ENCODE measurements around the gene EHD2. TPM values are rescaled to one million over a fixed set of nuclear protein-coding genes. Genes with fewer than 3 reads are reported as not detected.

Gene EHD2
- total RNA-seq, 1 donor from 2014 or later: 159 TPM

GRCh38 chr19:47758443-47758804, 45.2 kb downstream of the EHD2 start:
- Histone ChIP-seq H3K27ac (ENCODE audit: low read depth, low read length) (no peak overlapping the region), H4K20me1 (ENCODE audit: insufficient read depth, low read length) (peaks cover 28% of the 10 kb centered on the region), H2AFZ (ENCODE audit: low read depth, low read length) (no peak overlapping the region), H3K9me3 (ENCODE audit: insufficient read depth, low read depth, low read length) (no peaks in the 10 kb centered on the region), H3K4me1 (ENCODE audit: insufficient read depth, low read length) (no peaks in the 10 kb centered on the region), H3K9ac (ENCODE audit: low read length) (no peak overlapping the region), H3K4me3 (ENCODE audit: insufficient read depth, low read depth, low read length) (no peak overlapping the region), H3K79me2 (ENCODE audit: insufficient read depth, low read length) (no peaks in the 10 kb centered on the region), H3K36me3 (ENCODE audit: insufficient read depth, low read length) (peaks cover 11% of the 10 kb centered on the region), H3K27me3 (ENCODE audit: insufficient read depth, low read length) (no peaks in the 10 kb centered on the region), H3K4me2 (ENCODE audit: low read length) (no peak overlapping the region)
- Mint-ChIP-seq H3K27me3 (ENCODE audit: low read depth, unreplicated experiment) (no peaks in the 10 kb centered on the region), H3K9me3 (ENCODE audit: unreplicated experiment) (peaks cover 2% of the 10 kb centered on the region), H3K4me3 (ENCODE audit: unreplicated experiment) (no peak overlapping the region), H3K4me1 (ENCODE audit: low read depth, unreplicated experiment) (no peaks in the 10 kb centered on the region), H3K27ac (ENCODE audit: unreplicated experiment) (no peak overlapping the region), H3K36me3 (ENCODE audit: low read depth, unreplicated experiment) (peaks cover 24% of the 10 kb centered on the region)
- DNase-seq (ENCODE audit: low read depth): no peak
- no peak for FAIRE-seq
- TF ChIP-seq CTCF (IDR thresholded peaks at IDR 0.05; ENCODE audit: insufficient read depth, low read depth, low read length) (no peak), EZH2 (IDR thresholded peaks at IDR 0.05; ENCODE audit: insufficient read depth, low read length) (no peak)

GRCh38 chr19:47760632-47760999, 47.4 kb downstream of the EHD2 start:
- no peak overlapping the region for H3K4me2 ChIP-seq (ENCODE audit: low read length)
- H3K36me3 ChIP-seq (ENCODE audit: insufficient read depth, low read length): peaks cover 8% of the 10 kb centered on the region
- H2AFZ ChIP-seq (ENCODE audit: low read depth, low read length): no peak overlapping the region
- H4K20me1 ChIP-seq (ENCODE audit: insufficient read depth, low read length): peaks cover 27% of the 10 kb centered on the region
- TF ChIP-seq CTCF (IDR thresholded peaks at IDR 0.05; ENCODE audit: insufficient read depth, low read depth, low read length) (no peak), EZH2 (IDR thresholded peaks at IDR 0.05; ENCODE audit: insufficient read depth, low read length) (no peak)
- peaks cover 4% of the 10 kb centered on the region for H3K4me1 Mint-ChIP-seq (ENCODE audit: low read depth, unreplicated experiment)
- H3K9ac ChIP-seq (ENCODE audit: low read length): no peak overlapping the region
- H3K27ac Mint-ChIP-seq (ENCODE audit: unreplicated experiment): no peak overlapping the region
- FAIRE-seq: no peak
- no peaks in the 10 kb centered on the region for H3K79me2 ChIP-seq (ENCODE audit: insufficient read depth, low read length)
- no peak overlapping the region for H3K27ac ChIP-seq (ENCODE audit: low read depth, low read length)
- H3K9me3 ChIP-seq (ENCODE audit: insufficient read depth, low read depth, low read length): no peaks in the 10 kb centered on the region
- no peak for DNase-seq (ENCODE audit: low read depth)
- H3K9me3 Mint-ChIP-seq (ENCODE audit: unreplicated experiment): peaks cover 2% of the 10 kb centered on the region
- H3K27me3 Mint-ChIP-seq (ENCODE audit: low read depth, unreplicated experiment): no peaks in the 10 kb centered on the region
- no peak overlapping the region for H3K4me3 Mint-ChIP-seq (ENCODE audit: unreplicated experiment)
- no peak overlapping the region for H3K4me3 ChIP-seq (ENCODE audit: insufficient read depth, low read depth, low read length)
- H3K36me3 Mint-ChIP-seq (ENCODE audit: low read depth, unreplicated experiment): peaks cover 24% of the 10 kb centered on the region
- H3K4me1 ChIP-seq (ENCODE audit: insufficient read depth, low read length): no peaks in the 10 kb centered on the region
- no peaks in the 10 kb centered on the region for H3K27me3 ChIP-seq (ENCODE audit: insufficient read depth, low read length)

- TF ChIP-seq EZH2 (IDR thresholded peaks at IDR 0.05; ENCODE audit: insufficient read depth, low read length) (no peak), CTCF (IDR thresholded peaks at IDR 0.05; ENCODE audit: insufficient read depth, low read depth, low read length) (no peak)
- no peak for FAIRE-seq
- no peak overlapping the region for H3K4me2 ChIP-seq (ENCODE audit: low read length)
- peaks cover 24% of the 10 kb centered on the region for H3K36me3 Mint-ChIP-seq (ENCODE audit: low read depth, unreplicated experiment)
- H2AFZ ChIP-seq (ENCODE audit: low read depth, low read length): no peak overlapping the region
- peaks cover 7% of the 10 kb centered on the region for H3K4me1 Mint-ChIP-seq (ENCODE audit: low read depth, unreplicated experiment)
- no peak overlapping the region for H3K27ac ChIP-seq (ENCODE audit: low read depth, low read length)
- no peak for DNase-seq (ENCODE audit: low read depth)
- no peak overlapping the region for H3K9ac ChIP-seq (ENCODE audit: low read length)
- no peak overlapping the region for H3K27ac Mint-ChIP-seq (ENCODE audit: unreplicated experiment)
- peaks cover 2% of the 10 kb centered on the region for H3K9me3 Mint-ChIP-seq (ENCODE audit: unreplicated experiment)
- peaks cover 1% of the 10 kb centered on the region for H3K27me3 ChIP-seq (ENCODE audit: insufficient read depth, low read length)
- H3K27me3 Mint-ChIP-seq (ENCODE audit: low read depth, unreplicated experiment): no peaks in the 10 kb centered on the region
- H3K9me3 ChIP-seq (ENCODE audit: insufficient read depth, low read depth, low read length): no peaks in the 10 kb centered on the region
- H4K20me1 ChIP-seq (ENCODE audit: insufficient read depth, low read length): peaks cover 27% of the 10 kb centered on the region
- no peak overlapping the region for H3K4me3 Mint-ChIP-seq (ENCODE audit: unreplicated experiment)
- no peak overlapping the region for H3K4me3 ChIP-seq (ENCODE audit: insufficient read depth, low read depth, low read length)
- no peaks in the 10 kb centered on the region for H3K4me1 ChIP-seq (ENCODE audit: insufficient read depth, low read length)
- no peaks in the 10 kb centered on the region for H3K79me2 ChIP-seq (ENCODE audit: insufficient read depth, low read length)
- peaks cover 8% of the 10 kb centered on the region for H3K36me3 ChIP-seq (ENCODE audit: insufficient read depth, low read length)
These were observed 48.3 kb downstream of the EHD2 start for GRCh38 chr19:47761566-47761965.

Data from astrocyte (in vitro differentiated cells and primary cell).